ENCODE measurements around the gene BICRA. TPM values are rescaled to one million over a fixed set of nuclear protein-coding genes. Genes with fewer than 3 reads are reported as not detected.

The BICRA gene
- polyA plus RNA-seq, 3 donors = 0.08 to 4.6 TPM; not detected in 1

GRCh38 chr19:47691782-47692181, 82.8 kb downstream of the BICRA start:
- Histone ChIP-seq H3K27ac (ENCODE audit: low read depth in 1 of 2, low read length in 2 of 2) (no peak overlapping the region), H3K4me1 (ENCODE audit: control insufficient read depth in 1 of 2, insufficient read depth in 2 of 2, low read length in 2 of 2) (no peaks in the 10 kb centered on the region), H3K27me3 (ENCODE audit: control insufficient read depth in 2 of 2, insufficient read depth in 2 of 2, low read length in 2 of 2) (no peaks in the 10 kb centered on the region), H3K9me3 (replicated peaks in 1 of 2; ENCODE audit: control insufficient read depth in 1 of 2, insufficient read depth in 1 of 2, low read length in 2 of 2) (peaks cover 0 to 4% of the 10 kb centered on the region in 2 donors), H3K36me3 (replicated peaks in 1 of 2; ENCODE audit: control insufficient read depth in 1 of 2, insufficient read depth in 2 of 2, low read length in 2 of 2) (peaks cover 23 to 57% of the 10 kb centered on the region in 2 donors), H3K4me3 (replicated peaks in 1 of 3; ENCODE audit: low read depth in 2 of 3, low read length in 3 of 3) (no peak overlapping the region), H4K20me1 (ENCODE audit: insufficient read depth, low read length) (peaks cover 14% of the 10 kb centered on the region), H3K79me2 (ENCODE audit: insufficient read depth, low read length) (no peaks in the 10 kb centered on the region), H2AFZ (ENCODE audit: insufficient read depth, low read depth, low read length, poor library complexity, severe bottlenecking) (no peak overlapping the region), H3K4me2 (replicated peaks; ENCODE audit: extremely low read depth, low read length, poor library complexity, severe bottlenecking) (no peak overlapping the region), H3K9ac (ENCODE audit: insufficient read depth, low read length, poor library complexity, severe bottlenecking) (no peak overlapping the region)
- H3K27ac Mint-ChIP-seq = no peak overlapping the region
- intact Hi-C loops (cut with micrococcal nuclease) = no loop called here
- TF ChIP-seq CTCF (IDR thresholded peaks at IDR 0.05) = no peak
- no peak for DNase-seq
- H3K9me3 Mint-ChIP-seq = peaks cover 0 to 6% (median 0%) of the 10 kb centered on the region in 7 donors
- WGBS (ENCODE audit: insufficient coverage) = 86% methylated on average over 4 of the region's 7 CpGs
- H3K4me3 Mint-ChIP-seq = no peak overlapping the region
- no peaks in the 10 kb centered on the region for H3K27me3 Mint-ChIP-seq (ENCODE audit: low read depth in 3 of 3)
- H3K36me3 Mint-ChIP-seq = peaks cover 35 to 62% of the 10 kb centered on the region in 2 donors
- H3K4me1 Mint-ChIP-seq = no peaks in the 10 kb centered on the region

DNA sequence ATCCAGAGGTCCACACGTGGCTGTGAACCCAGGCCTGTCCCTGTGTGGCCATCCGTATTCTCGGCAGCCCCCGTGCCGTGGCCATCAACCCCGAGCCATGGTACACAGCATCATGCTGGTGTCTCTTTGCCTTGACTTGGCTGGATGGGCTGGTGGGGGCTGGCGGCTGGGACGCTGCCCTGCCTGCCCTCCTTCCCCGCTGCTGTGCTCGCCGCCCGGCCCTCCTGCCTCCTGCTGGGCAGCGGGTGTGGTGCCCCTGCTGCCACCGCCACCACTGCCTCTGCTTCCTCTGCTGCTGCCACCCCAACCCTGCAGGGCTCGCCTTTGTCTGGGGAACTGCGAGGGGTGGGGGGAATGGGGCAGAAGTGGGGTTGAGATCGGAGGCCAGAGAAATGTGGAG, 84.6 kb downstream of the BICRA start:
- H3K27me3 ChIP-seq (ENCODE audit: control insufficient read depth in 2 of 2, insufficient read depth in 2 of 2, low read length in 2 of 2) = no peaks in the 10 kb centered on the region
- no peak overlapping the region for H3K4me2 ChIP-seq (replicated peaks; ENCODE audit: extremely low read depth, low read length, poor library complexity, severe bottlenecking)
- H3K79me2 ChIP-seq (ENCODE audit: insufficient read depth, low read length) = no peaks in the 10 kb centered on the region
- peaks cover 0 to 3% of the 10 kb centered on the region in 2 donors for H3K4me1 ChIP-seq (ENCODE audit: control insufficient read depth in 1 of 2, insufficient read depth in 2 of 2, low read length in 2 of 2)
- no peak overlapping the region for H3K4me3 Mint-ChIP-seq
- intact Hi-C loops (cut with micrococcal nuclease) = no loop called here
- H3K9me3 Mint-ChIP-seq = peaks cover 0 to 6% (median 0%) of the 10 kb centered on the region in 7 donors
- H3K27me3 Mint-ChIP-seq (ENCODE audit: low read depth in 3 of 3) = no peaks in the 10 kb centered on the region
- peaks cover 0 to 4% of the 10 kb centered on the region in 2 donors for H3K9me3 ChIP-seq (replicated peaks in 1 of 2; ENCODE audit: control insufficient read depth in 1 of 2, insufficient read depth in 1 of 2, low read length in 2 of 2)
- no peak for TF ChIP-seq CTCF (IDR thresholded peaks at IDR 0.05)
- peaks cover 27 to 60% of the 10 kb centered on the region in 2 donors for H3K36me3 ChIP-seq (replicated peaks in 1 of 2; ENCODE audit: control insufficient read depth in 1 of 2, insufficient read depth in 2 of 2, low read length in 2 of 2)
- H3K27ac Mint-ChIP-seq = no peak overlapping the region
- no peak overlapping the region for H3K27ac ChIP-seq (ENCODE audit: low read depth in 1 of 2, low read length in 2 of 2)
- no peak for DNase-seq
- peaks cover 3% of the 10 kb centered on the region for H3K4me1 Mint-ChIP-seq
- H3K36me3 Mint-ChIP-seq = peaks cover 28 to 63% of the 10 kb centered on the region in 2 donors
- 91% methylated on average over 14 of the region's 17 CpGs for WGBS (ENCODE audit: insufficient coverage)
- H2AFZ ChIP-seq (ENCODE audit: insufficient read depth, low read depth, low read length, poor library complexity, severe bottlenecking) = no peak overlapping the region
- no peak overlapping the region for H3K9ac ChIP-seq (ENCODE audit: insufficient read depth, low read length, poor library complexity, severe bottlenecking)
- H4K20me1 ChIP-seq (ENCODE audit: insufficient read depth, low read length) = peaks cover 12% of the 10 kb centered on the region
- no peak overlapping the region for H3K4me3 ChIP-seq (replicated peaks in 1 of 3; ENCODE audit: low read depth in 2 of 3, low read length in 3 of 3)

Measured in CD14-positive monocyte (primary cell).